Measurements from ENCODE around the gene FOXA3.

DNA sequence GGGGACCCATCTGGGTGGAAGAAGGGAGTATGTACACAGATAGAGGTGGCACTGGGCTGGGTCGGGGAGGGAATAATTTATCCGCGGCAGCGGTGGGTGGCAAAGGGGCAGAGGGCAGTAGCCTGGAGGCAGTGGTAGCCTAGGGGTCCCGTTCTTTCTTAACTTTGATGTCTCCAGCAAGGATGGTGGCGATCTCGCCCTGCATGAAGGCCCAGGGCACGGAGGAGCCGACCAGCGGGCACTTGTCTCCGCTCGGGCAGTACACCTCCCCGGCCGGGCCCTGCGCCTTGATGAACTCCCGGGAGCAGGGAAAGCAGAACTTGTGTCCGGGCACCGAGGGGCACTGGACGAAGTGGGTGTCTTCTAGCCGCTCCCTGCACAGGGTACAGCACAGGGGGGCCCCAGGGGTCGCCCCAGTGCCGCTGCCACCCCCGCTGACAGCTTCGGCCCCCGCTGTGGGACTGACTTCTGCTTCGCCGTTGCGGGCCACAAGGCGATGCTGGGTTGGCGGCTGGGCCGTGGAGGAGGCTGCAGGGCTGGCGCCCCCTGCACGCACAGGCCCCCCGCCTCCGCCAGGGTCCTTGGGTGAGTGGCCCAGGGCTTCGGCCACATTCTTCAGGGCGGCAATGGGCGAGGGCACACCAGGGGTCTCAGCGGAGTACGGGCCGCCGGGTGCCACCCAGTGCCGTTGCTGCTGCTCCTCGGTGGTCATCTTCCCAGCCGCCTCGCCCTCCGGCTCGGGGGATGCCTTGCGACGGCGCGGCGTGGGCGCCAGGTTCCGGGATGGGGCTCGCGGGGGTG is 20.0 kb downstream of the FOXA3 start:
- TF ChIP-seq, protein P1, sequence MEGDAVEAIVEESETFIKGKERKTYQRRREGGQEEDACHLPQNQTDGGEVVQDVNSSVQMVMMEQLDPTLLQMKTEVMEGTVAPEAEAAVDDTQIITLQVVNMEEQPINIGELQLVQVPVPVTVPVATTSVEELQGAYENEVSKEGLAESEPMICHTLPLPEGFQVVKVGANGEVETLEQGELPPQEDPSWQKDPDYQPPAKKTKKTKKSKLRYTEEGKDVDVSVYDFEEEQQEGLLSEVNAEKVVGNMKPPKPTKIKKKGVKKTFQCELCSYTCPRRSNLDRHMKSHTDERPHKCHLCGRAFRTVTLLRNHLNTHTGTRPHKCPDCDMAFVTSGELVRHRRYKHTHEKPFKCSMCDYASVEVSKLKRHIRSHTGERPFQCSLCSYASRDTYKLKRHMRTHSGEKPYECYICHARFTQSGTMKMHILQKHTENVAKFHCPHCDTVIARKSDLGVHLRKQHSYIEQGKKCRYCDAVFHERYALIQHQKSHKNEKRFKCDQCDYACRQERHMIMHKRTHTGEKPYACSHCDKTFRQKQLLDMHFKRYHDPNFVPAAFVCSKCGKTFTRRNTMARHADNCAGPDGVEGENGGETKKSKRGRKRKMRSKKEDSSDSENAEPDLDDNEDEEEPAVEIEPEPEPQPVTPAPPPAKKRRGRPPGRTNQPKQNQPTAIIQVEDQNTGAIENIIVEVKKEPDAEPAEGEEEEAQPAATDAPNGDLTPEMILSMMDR (conservative IDR thresholded peaks at IDR 0.05): no peak
- TF ChIP-seq ZFX (IDR thresholded peaks at IDR 0.05): no peak

Measured in C4-2B (cell line).